ENCODE results near the gene UBAP2L. TPM values are rescaled to one million over a fixed set of nuclear protein-coding genes. Genes with fewer than 3 reads are reported as not detected.
A peak's percentile ranks its signal among the peaks of the same experiment; 100 is the strongest.

Gene UBAP2L
- total and polyA plus RNA-seq, 9 of the 15 experiments (the other 6 are each of a cell fraction or from before 2014, with no cell fraction given): 75.0 to 245 (median 119) TPM

GRCh38 chr1:154272217-154272998 lies 51.7 kb downstream of the UBAP2L start, which contains the start of gene HAX1 (continued):
- TF ChIP-seq HNRNPLL (IDR thresholded peaks at IDR 0.05; ENCODE audit: low read depth, low read length, poor library complexity, severe bottlenecking): peak; percentile 70
- peak; percentile 79 for TF ChIP-seq TAF9B (IDR thresholded peaks at IDR 0.05; ENCODE audit: partially characterized antibody)
- TF ChIP-seq DMBX1 (CRISPR knock-in tag; IDR thresholded peaks at IDR 0.05; ENCODE audit: borderline replicate concordance): no peak
- no peak for TF ChIP-seq DACH1 (IDR thresholded peaks at IDR 0.05; ENCODE audit: partially characterized antibody)
- TF ChIP-seq E2F3 (CRISPR knock-in tag; IDR thresholded peaks at IDR 0.05): no peak
- no peak for TF ChIP-seq BMI1 (IDR thresholded peaks at IDR 0.05; ENCODE audit: low read length)
- TF ChIP-seq, protein P1, sequence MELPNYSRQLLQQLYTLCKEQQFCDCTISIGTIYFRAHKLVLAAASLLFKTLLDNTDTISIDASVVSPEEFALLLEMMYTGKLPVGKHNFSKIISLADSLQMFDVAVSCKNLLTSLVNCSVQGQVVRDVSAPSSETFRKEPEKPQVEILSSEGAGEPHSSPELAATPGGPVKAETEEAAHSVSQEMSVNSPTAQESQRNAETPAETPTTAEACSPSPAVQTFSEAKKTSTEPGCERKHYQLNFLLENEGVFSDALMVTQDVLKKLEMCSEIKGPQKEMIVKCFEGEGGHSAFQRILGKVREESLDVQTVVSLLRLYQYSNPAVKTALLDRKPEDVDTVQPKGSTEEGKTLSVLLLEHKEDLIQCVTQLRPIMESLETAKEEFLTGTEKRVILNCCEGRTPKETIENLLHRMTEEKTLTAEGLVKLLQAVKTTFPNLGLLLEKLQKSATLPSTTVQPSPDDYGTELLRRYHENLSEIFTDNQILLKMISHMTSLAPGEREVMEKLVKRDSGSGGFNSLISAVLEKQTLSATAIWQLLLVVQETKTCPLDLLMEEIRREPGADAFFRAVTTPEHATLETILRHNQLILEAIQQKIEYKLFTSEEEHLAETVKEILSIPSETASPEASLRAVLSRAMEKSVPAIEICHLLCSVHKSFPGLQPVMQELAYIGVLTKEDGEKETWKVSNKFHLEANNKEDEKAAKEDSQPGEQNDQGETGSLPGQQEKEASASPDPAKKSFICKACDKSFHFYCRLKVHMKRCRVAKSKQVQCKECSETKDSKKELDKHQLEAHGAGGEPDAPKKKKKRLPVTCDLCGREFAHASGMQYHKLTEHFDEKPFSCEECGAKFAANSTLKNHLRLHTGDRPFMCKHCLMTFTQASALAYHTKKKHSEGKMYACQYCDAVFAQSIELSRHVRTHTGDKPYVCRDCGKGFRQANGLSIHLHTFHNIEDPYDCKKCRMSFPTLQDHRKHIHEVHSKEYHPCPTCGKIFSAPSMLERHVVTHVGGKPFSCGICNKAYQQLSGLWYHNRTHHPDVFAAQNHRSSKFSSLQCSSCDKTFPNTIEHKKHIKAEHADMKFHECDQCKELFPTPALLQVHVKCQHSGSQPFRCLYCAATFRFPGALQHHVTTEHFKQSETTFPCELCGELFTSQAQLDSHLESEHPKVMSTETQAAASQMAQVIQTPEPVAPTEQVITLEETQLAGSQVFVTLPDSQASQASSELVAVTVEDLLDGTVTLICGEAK (IDR thresholded peaks at IDR 0.05): peak; percentile 64
- TF ChIP-seq, protein P1 (CRISPR knock-in tag; IDR thresholded peaks at IDR 0.05): no peak
- TF ChIP-seq SAFB2 (IDR thresholded peaks at IDR 0.05; ENCODE audit: borderline replicate concordance, low read depth, low read length, severe bottlenecking): no peak
- TF ChIP-seq ZNF766 (CRISPR knock-in tag; conservative IDR thresholded peaks at IDR 0.05): 0 out of 2 replicates have a peak, but pooled peaks have one; percentile 19
- TF ChIP-seq THAP7 (CRISPR knock-in tag; IDR thresholded peaks at IDR 0.05): no peak
- TF ChIP-seq MXI1 (IDR thresholded peaks at IDR 0.05; ENCODE audit: low read depth, low read length): no peak; the same call in 1 of the 2 replicates
